ENCODE results near the gene WNT3A. TPM values are rescaled to one million over a fixed set of nuclear protein-coding genes. Genes with fewer than 3 reads are reported as not detected.
"Not testable (repeated sequence)": the region's sequence is repeated elsewhere in the genome, so short reads cannot be mapped to it uniquely, and the experiment has no call there.

The WNT3A gene
- total and polyA plus RNA-seq, 9 of the 15 experiments (the other 6 are each of a cell fraction or from before 2014, with no cell fraction given), result not detected

GRCh38 chr1:228018961-228019721 lies 12.3 kb downstream of the WNT3A start (continued):
- no peak for TF ChIP-seq ZBTB12 (CRISPR knock-in tag; IDR thresholded peaks at IDR 0.05)
- TF ChIP-seq MYNN (IDR thresholded peaks at IDR 0.05), result no peak
- no peak for TF ChIP-seq MYNN (CRISPR knock-in tag; IDR thresholded peaks at IDR 0.05)
- no peak for TF ChIP-seq CBX2 (IDR thresholded peaks at IDR 0.05; ENCODE audit: insufficient read depth, low read length, poor library complexity, severe bottlenecking)
- TF ChIP-seq MAFK (IDR thresholded peaks at IDR 0.05; ENCODE audit: low read length), result 0 out of 2 replicates have a peak, but pooled peaks have one; percentile 10
- no peak for TF ChIP-seq ELF1 (tag; IDR thresholded peaks at IDR 0.05)
- TF ChIP-seq ILF3 (IDR thresholded peaks at IDR 0.05; ENCODE audit: borderline replicate concordance), result no peak

GRCh38 chr1:228019722-228020083 lies 12.9 kb downstream of the WNT3A start:
- BruUV-seq (replicated peaks); H3K79me2 ChIP-seq (ENCODE audit: control insufficient read depth, insufficient read depth, low read length); H3K36me3 ChIP-seq (ENCODE audit: control insufficient read depth, insufficient read depth, low read length); in situ Hi-C loops (cut with MboI); H2AFZ ChIP-seq (ENCODE audit: low read depth, low read length); H3K9me1 ChIP-seq (ENCODE audit: control insufficient read depth, insufficient read depth, low read length); FAIRE-seq; ATAC-seq; CTCF ChIA-PET (ENCODE audit: low intra/inter-chr PET ratio); H3K9me3 ChIP-seq (replicated peaks; ENCODE audit: control insufficient read depth, insufficient read depth, low read depth, low read length); H4K20me1 ChIP-seq (replicated peaks; ENCODE audit: control insufficient read depth, insufficient read depth, low read length); H3K27ac ChIP-seq (ENCODE audit: extremely low read depth, low read depth, low read length); H3K9ac ChIP-seq (ENCODE audit: insufficient read depth in 1 of 2, low read depth in 2 of 2, low read length in 2 of 2); DNase-seq (ENCODE audit: extremely low read depth in 1 of 4, low spot score in 3 of 4); H3K4me3 ChIP-seq; H3K4me2 ChIP-seq (ENCODE audit: insufficient read depth, low read length); intact Hi-C loops (cut with micrococcal nuclease); TF ChIP-seq JUND (tag; IDR thresholded peaks at IDR 0.05; ENCODE audit: borderline replicate concordance, low read depth, low read length); ATF1 (CRISPR knock-in tag; IDR thresholded peaks at IDR 0.05): not testable (repeated sequence)
- H3K4me1 ChIP-seq (replicated peaks in 1 of 2; ENCODE audit: control insufficient read depth in 2 of 2, insufficient read depth in 2 of 2, low read length in 2 of 2), result peaks cover 0 to 16% of the 10 kb centered on the region in 2 experiments; a peak in 2 of 5 replicates
- 3% methylated on average over 5 of the region's 5 CpGs for whole genome bisulfite sequencing (ENCODE audit: insufficient coverage, low coverage, missing lambda C conversion rate)
- H3K27me3 ChIP-seq (ENCODE audit: control insufficient read depth in 2 of 2, insufficient read depth in 2 of 2, low read length in 2 of 2), result peaks cover 40 to 89% of the 10 kb centered on the region in 2 experiments
- peak; percentile 26; the same call in 1 of the 2 replicates for TF ChIP-seq CREM (IDR thresholded peaks at IDR 0.05; ENCODE audit: low read depth)
- peak; percentile 31; the same call in 1 of the 2 replicates for TF ChIP-seq JUND (IDR thresholded peaks at IDR 0.05; ENCODE audit: borderline replicate concordance, low read depth, low read length)
- peak; percentile 37 for TF ChIP-seq ATF1 (tag; IDR thresholded peaks at IDR 0.05)
- POLR2A ChIA-PET, result interaction anchor here (0.8 kb wide), 1 partner anchor 9 kb away, joined by 3 read pairs; no protein-coding TSS in a partner anchor
